Loucy (cell line): ENCODE results near the gene CD6.

Source experiments
- H2AFZ ChIP-seq: fragments of 200-600 bp; sonication (generic); 2 replicates; pipeline ENCODE4 v1.6.0; 2016; ENCODE audit warnings: antibody characterized with exemption, mild to moderate bottlenecking, low read length, moderate library complexity
- H3F3A ChIP-seq: fragments of 200-600 bp; 2 replicates; pipeline ENCODE4 v1.6.0; 2016; ENCODE audit warnings: antibody characterized with exemption, low read depth, mild to moderate bottlenecking
- H3K27me3 ChIP-seq: fragments of 200-600 bp; sonication (generic); 2 replicates; pipeline ENCODE4 v1.6.1; 2014; ENCODE audit warnings: low read length, mild to moderate bottlenecking; ENCODE audit not compliant: insufficient read depth, poor library complexity, severe bottlenecking
- H3K36me3 ChIP-seq: fragments of 200-600 bp; sonication (generic); 2 replicates; pipeline ENCODE4 v1.6.1; 2016; ENCODE audit warnings: low read length; ENCODE audit not compliant: insufficient read depth
- H3K4me1 ChIP-seq: fragments of 200-600 bp; sonication (generic); 2 replicates; pipeline ENCODE4 v1.5.1; 2014; ENCODE audit warnings: low read length, mild to moderate bottlenecking; ENCODE audit not compliant: insufficient read depth, poor library complexity, severe bottlenecking
- H3K4me2 ChIP-seq: fragments of 200-600 bp; sonication (generic); 2 replicates; pipeline ENCODE4 v1.6.0; 2014; ENCODE audit warnings: antibody characterized with exemption, low read length, low read depth, mild to moderate bottlenecking; ENCODE audit not compliant: poor library complexity, severe bottlenecking
- H3K4me3 ChIP-seq: fragments of 200-600 bp; sonication (generic); 2 replicates; pipeline ENCODE4 v1.5.1; 2014; ENCODE audit warnings: low read length, mild to moderate bottlenecking, mixed read lengths; ENCODE audit not compliant: poor library complexity, severe bottlenecking
- H3K79me2 ChIP-seq: fragments of 200-600 bp; sonication (generic); 2 replicates; pipeline ENCODE4 v1.6.1; 2014; ENCODE audit warnings: low read length; ENCODE audit not compliant: insufficient read depth
- H3K9ac ChIP-seq: fragments of 200-600 bp; sonication (generic); 2 replicates; pipeline ENCODE4 v1.6.0; 2014; ENCODE audit warnings: mild to moderate bottlenecking, low read depth, low read length, moderate library complexity; ENCODE audit not compliant: poor library complexity, severe bottlenecking
- H3K9me2 ChIP-seq: fragments of 200-600 bp; sonication (generic); replicated peaks from 2 replicates; pipeline ENCODE4 v1.6.1; 2016; ENCODE audit warnings: low read depth, low read length, mixed read lengths
- H3K9me3 ChIP-seq: fragments of 200-600 bp; sonication (generic); 2 replicates; pipeline ENCODE4 v1.6.1; 2014; ENCODE audit warnings: mild to moderate bottlenecking, antibody characterized with exemption, low read length, low read depth; ENCODE audit not compliant: insufficient read depth
- H4K20me1 ChIP-seq: fragments of 200-600 bp; sonication (generic); 2 replicates; pipeline ENCODE4 v1.6.0; 2014; ENCODE audit warnings: antibody characterized with exemption, low read length, mild to moderate bottlenecking; ENCODE audit not compliant: insufficient read depth, poor library complexity, severe bottlenecking
- CTCF ChIP-seq: fragments of 200-600 bp; sonication (generic); conservative IDR thresholded peaks from 2 replicates; pipeline ENCODE4 v1.5.1; 2014; ENCODE audit warnings: mild to moderate bottlenecking, antibody characterized with exemption, low read length
- EZH2phosphoT487 ChIP-seq: fragments of 200-600 bp; IDR thresholded peaks from 2 replicates; pipeline ENCODE4 v1.6.1; 2018; ENCODE audit warnings: antibody characterized with exemption, mild to moderate bottlenecking, moderate library complexity, borderline replicate concordance

CD6 gene

GRCh38 chr11:60984149-60984548 lies 12.7 kb downstream of the CD6 start:
- Histone ChIP-seq H3K27me3 (no peaks in the 10 kb centered on the region), H2AFZ (no peak overlapping the region), H3K36me3 (0 out of 2 replicates have a peak, but pooled peaks cover 3% of the 10 kb centered on the region), H3K79me2 (no peaks in the 10 kb centered on the region), H3K4me3 (no peak overlapping the region), H3F3A (no peaks in the 10 kb centered on the region), H3K4me1 (peaks cover under 1% of the 10 kb centered on the region), H3K4me2 (no peak overlapping the region), H3K9ac (no peak overlapping the region), H3K9me3 (no peaks in the 10 kb centered on the region), H3K9me2 (no peaks in the 10 kb centered on the region), H4K20me1 (no peaks in the 10 kb centered on the region)
- no peak for TF ChIP-seq EZH2phosphoT487
- TF ChIP-seq CTCF: no peak

- Histone ChIP-seq H3K4me1 (no peaks in the 10 kb centered on the region), H3K4me3 (no peak overlapping the region), H4K20me1 (no peaks in the 10 kb centered on the region), H3K9me3 (no peaks in the 10 kb centered on the region), H3K36me3 (0 out of 2 replicates have a peak, but pooled peaks cover 3% of the 10 kb centered on the region), H3K79me2 (no peaks in the 10 kb centered on the region), H2AFZ (no peak overlapping the region), H3K9me2 (no peaks in the 10 kb centered on the region), H3K9ac (no peak overlapping the region), H3K27me3 (no peaks in the 10 kb centered on the region), H3K4me2 (no peak overlapping the region), H3F3A (no peaks in the 10 kb centered on the region)
- TF ChIP-seq EZH2phosphoT487 (no peak), CTCF (no peak)
Measured at GRCh38 chr11:60984636-60985035, 13.2 kb downstream of the CD6 start.

- TF ChIP-seq EZH2phosphoT487: no peak
- TF ChIP-seq CTCF: no peak
- Histone ChIP-seq H3K27me3 (no peaks in the 10 kb centered on the region), H3K4me2 (no peak overlapping the region), H3K9me2 (no peaks in the 10 kb centered on the region), H4K20me1 (no peaks in the 10 kb centered on the region), H3K4me1 (no peaks in the 10 kb centered on the region), H2AFZ (no peak overlapping the region), H3K9ac (no peak overlapping the region), H3K4me3 (no peak overlapping the region), H3K9me3 (no peaks in the 10 kb centered on the region), H3K36me3 (0 out of 2 replicates have a peak, but pooled peaks cover 3% of the 10 kb centered on the region), H3F3A (no peaks in the 10 kb centered on the region), H3K79me2 (no peaks in the 10 kb centered on the region)
Measured at GRCh38 chr11:60985501-60985900, 14.0 kb downstream of the CD6 start.
